Measurements from ENCODE around the gene DDX43. TPM values are rescaled to one million over a fixed set of nuclear protein-coding genes. Genes with fewer than 3 reads are reported as not detected.
"Not testable (repeated sequence)": the region's sequence is repeated elsewhere in the genome, so short reads cannot be mapped to it uniquely, and the experiment has no call there.

Gene DDX43
- total and polyA plus RNA-seq, 2 experiments from 2014 or later = 0.07 TPM; not detected in 1

DNA sequence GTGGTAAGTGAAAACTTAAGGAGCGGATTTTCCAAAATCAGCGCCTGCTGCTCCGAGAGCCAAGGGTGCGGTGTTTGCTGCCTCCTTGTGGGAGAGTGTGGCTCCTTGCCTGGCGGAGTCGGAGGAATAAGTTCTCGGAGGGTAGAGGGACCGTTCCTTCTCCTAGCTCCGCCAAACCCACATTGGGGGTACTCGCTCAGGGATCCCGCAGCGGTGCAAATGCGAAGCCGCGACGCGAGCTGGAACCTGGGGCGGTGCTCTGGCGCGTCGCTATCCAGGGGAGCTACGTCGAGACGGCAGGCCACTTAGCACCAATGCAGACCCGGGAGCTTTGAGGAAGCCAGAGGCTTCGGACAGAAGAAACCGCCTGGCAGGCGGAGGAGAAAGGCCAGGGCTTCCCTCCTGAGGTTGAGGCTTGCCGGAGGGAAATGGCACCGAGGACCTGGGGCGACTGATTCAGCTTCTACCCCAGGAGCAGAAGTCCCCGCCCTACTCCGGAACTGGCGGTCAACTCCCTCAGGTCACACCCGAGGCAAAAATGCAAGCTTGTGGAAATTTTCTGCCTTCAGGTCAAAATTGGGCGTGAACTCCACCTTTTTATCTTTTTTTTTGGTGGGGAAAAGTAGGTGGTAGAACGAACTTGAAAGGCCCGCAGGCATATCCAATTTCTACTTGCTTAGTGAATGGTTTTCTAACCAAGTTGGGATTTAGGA lies 5.7 kb upstream of the DDX43 start:
- peak overlapping the region; percentile 86 for H3K4me2 ChIP-seq
- H4K20me1 ChIP-seq (ENCODE audit: insufficient read depth, poor library complexity, severe bottlenecking) = no peaks in the 10 kb centered on the region
- no peaks in the 10 kb centered on the region for H3K27me3 ChIP-seq
- H3K4me1 ChIP-seq (ENCODE audit: insufficient read depth) = no peaks in the 10 kb centered on the region
- H3K36me3 ChIP-seq (replicated peaks; ENCODE audit: insufficient read depth, low read depth) = no peaks in the 10 kb centered on the region
- H3K79me2 ChIP-seq = no peaks in the 10 kb centered on the region
- TF ChIP-seq CTCF (IDR thresholded peaks at IDR 0.05; ENCODE audit: poor library complexity) (peak; percentile 75), EZH2 (IDR thresholded peaks at IDR 0.05; ENCODE audit: borderline replicate concordance) (no peak)
- peak overlapping the region; percentile 16 for H3K4me3 ChIP-seq
- 2% methylated on average over 38 of the region's 38 CpGs for WGBS (ENCODE audit: low lambda C conversion rate, missing lambda C conversion rate)
- H2AFZ ChIP-seq = peak overlapping the region; percentile 72
- H3K9me2 ChIP-seq (replicated peaks; ENCODE audit: insufficient read depth) = no peaks in the 10 kb centered on the region
- H3K27ac ChIP-seq = peak overlapping the region; percentile 18
- no peaks in the 10 kb centered on the region for H3K9me3 ChIP-seq (ENCODE audit: low read depth)
- peak; percentile 71 for DNase-seq (ENCODE audit: low spot score)

DNA sequence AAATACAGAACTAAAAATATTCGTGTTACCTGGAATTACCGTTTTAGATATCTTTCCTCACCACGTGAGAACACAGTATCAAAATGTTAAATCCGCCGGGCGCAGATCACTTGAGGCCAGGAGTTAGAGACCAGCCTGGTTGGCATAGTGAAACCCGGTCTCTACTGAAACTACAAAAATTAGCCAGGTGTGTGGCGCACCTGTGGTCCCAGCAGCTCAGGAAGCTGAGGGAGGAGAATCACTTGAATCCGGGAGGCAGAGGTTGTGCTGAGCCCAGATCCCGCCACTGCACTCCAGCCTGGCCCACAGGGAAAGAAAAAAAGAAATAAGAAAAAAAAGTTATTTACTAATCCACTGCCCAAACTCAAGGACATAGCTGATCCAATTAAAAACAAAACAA lies 4.8 kb upstream of the DDX43 start:
- WGBS (ENCODE audit: low lambda C conversion rate, missing lambda C conversion rate) = 87% methylated on average over 10 of the region's 10 CpGs

DNA sequence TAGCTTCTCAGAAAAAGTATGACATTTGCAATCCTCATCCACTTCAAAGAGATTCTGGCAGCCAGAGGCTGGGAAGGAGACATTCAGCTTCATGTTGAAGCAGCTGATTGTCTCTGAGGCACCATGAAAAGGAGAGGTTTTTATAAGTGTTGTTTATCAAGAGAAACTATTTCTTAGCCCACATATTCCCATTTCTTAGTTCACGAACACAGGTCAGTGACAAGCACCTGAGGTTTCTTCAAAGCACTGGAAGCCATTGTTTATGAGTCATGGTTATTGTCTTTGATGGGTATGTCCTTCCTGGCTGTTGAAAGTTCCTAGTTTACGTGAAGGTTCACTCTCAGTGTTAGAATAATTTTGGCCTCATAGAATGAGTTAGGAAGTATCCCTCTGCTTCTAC lies 3.0 kb upstream of the DDX43 start:
- no peak for TF ChIP-seq EZH2 (IDR thresholded peaks at IDR 0.05; ENCODE audit: borderline replicate concordance)
- no peak overlapping the region for H2AFZ ChIP-seq

More for the DNA sequence above, 4.8 kb upstream of the DDX43 start:
- H3K4me3 ChIP-seq = no peak overlapping the region
- H4K20me1 ChIP-seq (ENCODE audit: insufficient read depth, poor library complexity, severe bottlenecking) = no peaks in the 10 kb centered on the region
- TF ChIP-seq EZH2phosphoT487 (IDR thresholded peaks at IDR 0.05; ENCODE audit: low read depth, severe bottlenecking, unreplicated experiment) (no peak), CTCF (IDR thresholded peaks at IDR 0.05; ENCODE audit: poor library complexity) (no peak), EZH2 (IDR thresholded peaks at IDR 0.05; ENCODE audit: borderline replicate concordance) (no peak)
- no peak overlapping the region for H2AFZ ChIP-seq
- H3K9me2 ChIP-seq (replicated peaks; ENCODE audit: insufficient read depth) = no peaks in the 10 kb centered on the region
- H3K4me2 ChIP-seq = no peak overlapping the region
- no peaks in the 10 kb centered on the region for H3K79me2 ChIP-seq
- DNase-seq (ENCODE audit: low spot score) = no peak
- H3K9me3 ChIP-seq (ENCODE audit: low read depth) = no peaks in the 10 kb centered on the region
- no peaks in the 10 kb centered on the region for H3K4me1 ChIP-seq (ENCODE audit: insufficient read depth)
- H3K27ac ChIP-seq = no peak overlapping the region
- no peaks in the 10 kb centered on the region for H3K27me3 ChIP-seq
- no peaks in the 10 kb centered on the region for H3K36me3 ChIP-seq (replicated peaks; ENCODE audit: insufficient read depth, low read depth)

DNA sequence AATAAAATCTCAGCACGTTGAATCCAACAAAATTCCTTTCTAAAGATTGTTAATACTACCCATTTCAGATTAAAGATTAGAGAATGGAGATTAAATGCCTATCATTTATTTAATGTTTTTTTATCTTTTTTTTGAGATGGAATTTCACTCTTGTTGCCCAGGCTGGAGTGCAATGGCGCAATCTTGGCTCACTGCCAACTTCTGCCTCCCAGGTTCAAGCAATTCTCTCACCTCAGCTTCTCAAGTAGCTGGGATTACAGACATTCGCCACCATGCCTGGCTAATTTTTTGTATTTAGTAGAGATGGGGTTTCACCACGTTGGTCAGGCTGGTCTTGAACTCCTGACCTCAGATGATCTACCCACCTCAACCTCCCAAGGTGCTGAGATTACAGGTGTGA lies 2.4 kb upstream of the DDX43 start:
- not testable (repeated sequence) for H3K36me3 ChIP-seq (replicated peaks; ENCODE audit: insufficient read depth, low read depth); H3K27me3 ChIP-seq; H3K4me2 ChIP-seq; H3K9me3 ChIP-seq (ENCODE audit: low read depth); H4K20me1 ChIP-seq (ENCODE audit: insufficient read depth, poor library complexity, severe bottlenecking); H3K79me2 ChIP-seq; H3K27ac ChIP-seq; H2AFZ ChIP-seq; DNase-seq (ENCODE audit: low spot score); H3K4me3 ChIP-seq; H3K9me2 ChIP-seq (replicated peaks; ENCODE audit: insufficient read depth); H3K4me1 ChIP-seq (ENCODE audit: insufficient read depth)
- WGBS (ENCODE audit: low lambda C conversion rate, missing lambda C conversion rate) = 83% methylated on average over 4 of the region's 4 CpGs

More for the DNA sequence above, 3.0 kb upstream of the DDX43 start:
- WGBS (ENCODE audit: low lambda C conversion rate, missing lambda C conversion rate) = 70% methylated on average over 2 of the region's 2 CpGs
- H3K9me2 ChIP-seq (replicated peaks; ENCODE audit: insufficient read depth) = no peaks in the 10 kb centered on the region
- H3K4me3 ChIP-seq = no peak overlapping the region
- no peak for DNase-seq (ENCODE audit: low spot score)
- no peaks in the 10 kb centered on the region for H3K79me2 ChIP-seq
- no peaks in the 10 kb centered on the region for H3K27me3 ChIP-seq
- H3K27ac ChIP-seq = no peak overlapping the region
- no peaks in the 10 kb centered on the region for H4K20me1 ChIP-seq (ENCODE audit: insufficient read depth, poor library complexity, severe bottlenecking)
- no peak overlapping the region for H3K4me2 ChIP-seq
- H3K9me3 ChIP-seq (ENCODE audit: low read depth) = no peaks in the 10 kb centered on the region
- no peaks in the 10 kb centered on the region for H3K4me1 ChIP-seq (ENCODE audit: insufficient read depth)
- no peaks in the 10 kb centered on the region for H3K36me3 ChIP-seq (replicated peaks; ENCODE audit: insufficient read depth, low read depth)

Data from hepatocyte (in vitro differentiated cells).